NCI-H2227 (cell line): ENCODE results near the gene PDE6D.

Source experiments
- DNase-seq: peaks from one replicate; lab custom pipeline; 2025; ENCODE audit not compliant: unreplicated experiment; lab: John Stamatoyannopoulos, UW

Gene PDE6D

GRCh38 chr2:231780909-231781797, at the start of gene PDE6D:
Gene PDE6D (minus strand): TSS chr2:231781282. CDS start chr2:231781114, 168 bp downstream.
- peak; percentile 99 for DNase-seq

- DNase-seq, result no peak
Measured at GRCh38 chr2:231821908-231822307, 40.8 kb upstream of the PDE6D start.

GRCh38 chr2:231820786-231821303, 39.8 kb upstream of the PDE6D start:
- DNase-seq, result no peak

GRCh38 chr2:231819447-231820042, 38.5 kb upstream of the PDE6D start:
- DNase-seq, result no peak

- DNase-seq, result no peak
Measured at GRCh38 chr2:231816327-231817026, 35.4 kb upstream of the PDE6D start.

- no peak for DNase-seq
Measured at GRCh38 chr2:231810905-231811304, 29.8 kb upstream of the PDE6D start.

GRCh38 chr2:231807020-231807419, 25.9 kb upstream of the PDE6D start:
- no peak for DNase-seq

- DNase-seq, result no peak
Measured at GRCh38 chr2:231803501-231804138, 22.5 kb upstream of the PDE6D start.

- peak; percentile 36 for DNase-seq
Measured at GRCh38 chr2:231800493-231801091, 19.5 kb upstream of the PDE6D start.

- DNase-seq, result peak; percentile 45
Measured at GRCh38 chr2:231795525-231796327, 14.6 kb upstream of the PDE6D start.

GRCh38 chr2:231794383-231794782, 13.3 kb upstream of the PDE6D start:
- DNase-seq, result no peak

- DNase-seq, result no peak
Measured at GRCh38 chr2:231791107-231791506, 10.0 kb upstream of the PDE6D start.

- DNase-seq, result no peak
Measured at GRCh38 chr2:231786917-231787292, 5.8 kb upstream of the PDE6D start.

GRCh38 chr2:231786177-231786916, 5.3 kb upstream of the PDE6D start, which contains the start of gene COPS7B:
Gene COPS7B (plus strand): TSS chr2:231786445. CDS start chr2:231788571, 2,126 bp downstream.
- DNase-seq, result peak; percentile 95

GRCh38 chr2:231785822-231786176, 4.7 kb upstream of the PDE6D start:
- DNase-seq, result no peak

GRCh38 chr2:231785413-231785812, 4.3 kb upstream of the PDE6D start:
- DNase-seq, result no peak

GRCh38 chr2:231781798-231782726, 980 bp upstream of the PDE6D start:
- DNase-seq, result peak; percentile 48
